BJ (cell line): ENCODE data around the gene LTF. TPM values are rescaled to one million over a fixed set of nuclear protein-coding genes. Genes with fewer than 3 reads are reported as not detected.
"Not testable (repeated sequence)": the region's sequence is repeated elsewhere in the genome, so short reads cannot be mapped to it uniquely, and the experiment has no call there.

Source experiments
- CTCF ChIA-PET: fragments of 350-600 bp; formaldehyde crosslinking; extraction: SDS; loops from one replicate; lab custom pipeline; 2021; ENCODE audit warnings: antibody characterized with exemption, inconsistent platforms; lab: Yijun Ruan, JAX
- POLR2A ChIA-PET: fragments of 300-600 bp; sonication (Branson Sonifier 250); formaldehyde crosslinking; extraction: SDS; loops from one replicate; lab custom pipeline; 2021; ENCODE audit warnings: antibody characterized with exemption; lab: Charles Lee
- DNase-seq: peaks from one replicate; pipeline ENCODE4 v3.0.0-alpha.2; 2011; ENCODE audit warnings: low read depth
- H3K27me3 ChIP-seq: 2 replicates; pipeline ENCODE4 v1.6.0; 2011; ENCODE audit warnings: low read length; ENCODE audit not compliant: control insufficient read depth, insufficient read depth
- H3K36me3 ChIP-seq: 2 replicates; pipeline ENCODE4 v1.5.1; 2011; ENCODE audit warnings: low read length; ENCODE audit not compliant: control insufficient read depth, insufficient read depth
- H3K4me3 ChIP-seq: 2 replicates; pipeline ENCODE4 v1.5.1; 2011; ENCODE audit warnings: low read depth, mild to moderate bottlenecking, control low read depth, low read length
- CTCF ChIP-seq: IDR thresholded peaks from 2 replicates; pipeline ENCODE4 v1.5.1; 2011; ENCODE audit warnings: low read depth, mild to moderate bottlenecking, control low read depth, inconsistent platforms, low read length, moderate library complexity; ENCODE audit not compliant: insufficient read depth
- polyA plus RNA-seq: library from polyadenylated mRNA; depleted of rRNA; stranded (reverse); fragments of >200 nt; gene quantifications from 2 replicates; pipeline ENCODE4 v1.2.3, GENCODE V29; 2011

Gene LTF
- polyA plus RNA-seq, 1 experiment: not detected

- Histone ChIP-seq H3K27me3 (peaks cover 2% of the 10 kb centered on the region), H3K36me3 (no peaks in the 10 kb centered on the region), H3K4me3 (no peak overlapping the region)
- no peak for DNase-seq
- ChIA-PET POLR2A (no interaction called here), CTCF (interaction anchor here (0.8 kb wide), 1 partner anchor 13 kb away, joined by 3 read pairs; no protein-coding TSS in a partner anchor)
- TF ChIP-seq CTCF: no peak
Measured at GRCh38 chr3:46395766-46396530, 68.8 kb downstream of the LTF start.

DNA sequence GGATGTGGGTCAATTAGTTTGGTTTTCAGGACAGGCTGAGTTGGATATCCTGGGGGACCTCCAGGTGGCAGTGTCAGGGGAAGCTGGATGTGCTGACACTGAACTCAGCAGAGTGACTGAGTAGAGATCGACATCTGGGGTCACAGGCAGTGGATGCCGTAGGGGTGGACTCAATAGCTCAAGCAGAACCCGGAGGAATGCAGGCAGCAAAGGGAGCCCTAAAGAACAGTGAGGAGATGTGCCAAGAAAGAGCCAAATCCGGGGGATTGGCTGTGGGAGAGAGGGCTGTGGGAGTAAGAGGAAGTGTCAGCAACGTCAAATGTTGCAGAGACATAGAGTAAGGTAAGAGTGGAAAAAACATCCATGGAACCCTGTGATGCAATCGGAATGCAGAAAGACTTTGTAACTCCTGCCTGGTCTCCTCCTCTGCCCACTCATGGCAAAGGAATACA, 69.5 kb downstream of the LTF start:
- ChIA-PET POLR2A (no interaction called here), CTCF (interaction anchor here (0.8 kb wide), 1 partner anchor 14 kb away, joined by 3 read pairs; no protein-coding TSS in a partner anchor)
- no peak for DNase-seq
- no peak for TF ChIP-seq CTCF
- peaks cover 2% of the 10 kb centered on the region for H3K27me3 ChIP-seq
- H3K4me3 ChIP-seq: no peak overlapping the region
- H3K36me3 ChIP-seq: no peaks in the 10 kb centered on the region

GRCh38 chr3:46393554-46394434, 70.9 kb downstream of the LTF start:
- TF ChIP-seq CTCF: no peak
- Histone ChIP-seq H3K4me3 (no peak overlapping the region), H3K36me3 (no peaks in the 10 kb centered on the region), H3K27me3 (peaks cover 2% of the 10 kb centered on the region)
- no peak for DNase-seq
- ChIA-PET CTCF (no interaction called here), POLR2A (no interaction called here)

DNA sequence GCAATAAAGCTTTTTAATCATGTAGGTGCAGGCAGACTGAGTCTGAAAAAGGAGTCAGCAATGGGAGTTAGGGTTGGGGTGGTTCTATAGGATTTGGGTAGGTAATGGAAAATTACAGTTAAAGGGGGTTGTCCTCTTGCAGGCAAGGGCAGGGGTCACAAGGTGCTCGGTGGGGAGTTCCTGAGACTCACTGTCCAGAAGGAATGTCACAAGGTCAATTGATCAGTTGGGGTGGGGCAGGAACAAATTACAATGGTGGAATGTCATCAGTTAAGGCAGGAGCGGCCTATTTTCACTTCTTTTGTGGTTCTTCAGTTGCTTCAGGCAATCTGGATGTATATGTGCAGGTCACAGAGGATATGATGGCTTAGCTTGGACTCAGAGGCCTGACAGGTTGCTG, 71.7 kb downstream of the LTF start:
- CTCF ChIA-PET: no interaction called here
- TF ChIP-seq CTCF: no peak
- Histone ChIP-seq H3K36me3 (no peaks in the 10 kb centered on the region), H3K27me3 (peaks cover 2% of the 10 kb centered on the region), H3K4me3 (no peak overlapping the region)
- no peak for DNase-seq
- POLR2A ChIA-PET: no interaction called here

GRCh38 chr3:46391526-46391925, 73.2 kb downstream of the LTF start:
- POLR2A ChIA-PET, H3K36me3 ChIP-seq, DNase-seq, CTCF ChIA-PET, H3K27me3 ChIP-seq, H3K4me3 ChIP-seq: not testable (repeated sequence)
